ENCODE data around the gene LRIG1. TPM values are rescaled to one million over a fixed set of nuclear protein-coding genes. Genes with fewer than 3 reads are reported as not detected.

Gene LRIG1
- total RNA-seq, 3 donors from 2014 or later, result 42.0 to 63.0 (median 43.9) TPM

GRCh38 chr3:66386925-66387650, 113.7 kb downstream of the LRIG1 start:
- Mint-ChIP-seq H3K4me1 (ENCODE audit: low read depth) (peaks cover 51% of the 10 kb centered on the region), H3K36me3 (ENCODE audit: insufficient read depth) (peaks cover 60% of the 10 kb centered on the region), H3K9me3 (peaks cover 6% of the 10 kb centered on the region), H3K27me3 (ENCODE audit: low read depth) (no peaks in the 10 kb centered on the region), H3K4me3 (no peak overlapping the region)
- ATAC-seq, result no peak
- DNase-seq, result no peak

- H3K27me3 Mint-ChIP-seq (ENCODE audit: low read depth), result no peaks in the 10 kb centered on the region
- H3K36me3 Mint-ChIP-seq (ENCODE audit: insufficient read depth), result peaks cover 60% of the 10 kb centered on the region
- ATAC-seq (no peak), DNase-seq (no peak)
- H3K9me3 Mint-ChIP-seq, result peaks cover 6% of the 10 kb centered on the region
- H3K4me1 Mint-ChIP-seq (ENCODE audit: low read depth), result peaks cover 45% of the 10 kb centered on the region
- H3K4me3 Mint-ChIP-seq, result no peak overlapping the region
Measured at GRCh38 chr3:66386011-66386924, 114.6 kb downstream of the LRIG1 start.

- Mint-ChIP-seq H3K4me1 (ENCODE audit: low read depth) (peaks cover 33% of the 10 kb centered on the region), H3K4me3 (no peak overlapping the region), H3K9me3 (peaks cover 6% of the 10 kb centered on the region), H3K36me3 (ENCODE audit: insufficient read depth) (peaks cover 63% of the 10 kb centered on the region), H3K27me3 (ENCODE audit: low read depth) (no peaks in the 10 kb centered on the region)
- DNase-seq (no peak), ATAC-seq (no peak)
Measured at GRCh38 chr3:66385066-66385465, 115.8 kb downstream of the LRIG1 start.

GRCh38 chr3:66383998-66384745, 116.7 kb downstream of the LRIG1 start:
- peaks cover 6% of the 10 kb centered on the region for H3K9me3 Mint-ChIP-seq
- ATAC-seq, result no peak
- peaks cover 68% of the 10 kb centered on the region for H3K36me3 Mint-ChIP-seq (ENCODE audit: insufficient read depth)

GRCh38 chr3:66383023-66383422, 117.8 kb downstream of the LRIG1 start:
- H3K36me3 Mint-ChIP-seq (ENCODE audit: insufficient read depth), result peaks cover 63% of the 10 kb centered on the region
- peaks cover 21% of the 10 kb centered on the region for H3K4me1 Mint-ChIP-seq (ENCODE audit: low read depth)
- no peak for DNase-seq
- H3K9me3 Mint-ChIP-seq, result no peaks in the 10 kb centered on the region
- ATAC-seq, result no peak
- no peaks in the 10 kb centered on the region for H3K27me3 Mint-ChIP-seq (ENCODE audit: low read depth)
- no peak overlapping the region for H3K4me3 Mint-ChIP-seq

More at GRCh38 chr3:66383998-66384745, 116.7 kb downstream of the LRIG1 start:
- Mint-ChIP-seq H3K4me3 (no peak overlapping the region), H3K4me1 (ENCODE audit: low read depth) (peaks cover 24% of the 10 kb centered on the region), H3K27me3 (ENCODE audit: low read depth) (no peaks in the 10 kb centered on the region)
- DNase-seq, result no peak

GRCh38 chr3:66382142-66382541, 118.7 kb downstream of the LRIG1 start:
- H3K9me3 Mint-ChIP-seq, result no peaks in the 10 kb centered on the region
- no peak for DNase-seq
- H3K4me3 Mint-ChIP-seq, result no peak overlapping the region
- no peak for ATAC-seq
- no peaks in the 10 kb centered on the region for H3K27me3 Mint-ChIP-seq (ENCODE audit: low read depth)
- peaks cover 64% of the 10 kb centered on the region for H3K36me3 Mint-ChIP-seq (ENCODE audit: insufficient read depth)
- H3K4me1 Mint-ChIP-seq (ENCODE audit: low read depth), result peaks cover 26% of the 10 kb centered on the region

- no peaks in the 10 kb centered on the region for H3K27me3 Mint-ChIP-seq (ENCODE audit: low read depth)
- H3K9me3 Mint-ChIP-seq, result no peaks in the 10 kb centered on the region
- H3K4me1 Mint-ChIP-seq (ENCODE audit: low read depth), result peaks cover 25% of the 10 kb centered on the region
- peaks cover 62% of the 10 kb centered on the region for H3K36me3 Mint-ChIP-seq (ENCODE audit: insufficient read depth)
- no peak for ATAC-seq
- H3K4me3 Mint-ChIP-seq, result no peak overlapping the region
- no peak for DNase-seq
Measured at GRCh38 chr3:66381626-66382025, 119.2 kb downstream of the LRIG1 start.

GRCh38 chr3:66380200-66380932, 120.5 kb downstream of the LRIG1 start:
- ATAC-seq, result no peak
- DNase-seq, result no peak
- H3K4me3 Mint-ChIP-seq, result no peak overlapping the region
- no peaks in the 10 kb centered on the region for H3K27me3 Mint-ChIP-seq (ENCODE audit: low read depth)
- H3K4me1 Mint-ChIP-seq (ENCODE audit: low read depth), result peaks cover 19% of the 10 kb centered on the region
- no peaks in the 10 kb centered on the region for H3K9me3 Mint-ChIP-seq
- H3K36me3 Mint-ChIP-seq (ENCODE audit: insufficient read depth), result peaks cover 61% of the 10 kb centered on the region

GRCh38 chr3:66379565-66379964, 121.3 kb downstream of the LRIG1 start:
- no peak overlapping the region for H3K4me3 Mint-ChIP-seq
- H3K27me3 Mint-ChIP-seq (ENCODE audit: low read depth), result no peaks in the 10 kb centered on the region
- peaks cover 61% of the 10 kb centered on the region for H3K36me3 Mint-ChIP-seq (ENCODE audit: insufficient read depth)
- H3K9me3 Mint-ChIP-seq, result no peaks in the 10 kb centered on the region
- ATAC-seq, result no peak
- no peak for DNase-seq
- H3K4me1 Mint-ChIP-seq (ENCODE audit: low read depth), result peaks cover 19% of the 10 kb centered on the region

GRCh38 chr3:66378256-66378655, 122.6 kb downstream of the LRIG1 start:
- Mint-ChIP-seq H3K27me3 (ENCODE audit: low read depth) (no peaks in the 10 kb centered on the region), H3K36me3 (ENCODE audit: insufficient read depth) (peaks cover 51% of the 10 kb centered on the region), H3K9me3 (no peaks in the 10 kb centered on the region), H3K4me1 (ENCODE audit: low read depth) (peaks cover 19% of the 10 kb centered on the region), H3K4me3 (no peak overlapping the region)
- ATAC-seq (peak; percentile 38 to 53), DNase-seq (no peak)

GRCh38 chr3:66377800-66378199, 123.0 kb downstream of the LRIG1 start:
- no peak for DNase-seq
- ATAC-seq, result peak; percentile 7 to 35
- Mint-ChIP-seq H3K27me3 (ENCODE audit: low read depth) (no peaks in the 10 kb centered on the region), H3K4me3 (no peak overlapping the region), H3K36me3 (ENCODE audit: insufficient read depth) (peaks cover 51% of the 10 kb centered on the region), H3K4me1 (ENCODE audit: low read depth) (peaks cover 19% of the 10 kb centered on the region), H3K9me3 (no peaks in the 10 kb centered on the region)

GRCh38 chr3:66376568-66376967, 124.3 kb downstream of the LRIG1 start:
- Mint-ChIP-seq H3K4me3 (no peak overlapping the region), H3K4me1 (ENCODE audit: low read depth) (peaks cover 22% of the 10 kb centered on the region), H3K9me3 (no peaks in the 10 kb centered on the region), H3K36me3 (ENCODE audit: insufficient read depth) (peaks cover 45% of the 10 kb centered on the region), H3K27me3 (ENCODE audit: low read depth) (no peaks in the 10 kb centered on the region)
- no peak for ATAC-seq
- DNase-seq, result no peak

GRCh38 chr3:66372681-66373350, 128.0 kb downstream of the LRIG1 start:
- Mint-ChIP-seq H3K4me3 (no peak overlapping the region), H3K27me3 (ENCODE audit: low read depth) (no peaks in the 10 kb centered on the region), H3K9me3 (no peaks in the 10 kb centered on the region), H3K4me1 (ENCODE audit: low read depth) (peaks cover 14% of the 10 kb centered on the region), H3K36me3 (ENCODE audit: insufficient read depth) (peaks cover 43% of the 10 kb centered on the region)
- peak; percentile 26 for DNase-seq
- peak in 1 of 2 donors; percentile 38 for ATAC-seq
